Hepatic stellate cell (primary cell): ENCODE data around the gene GPATCH3.
"Not testable (repeated sequence)": the region's sequence is repeated elsewhere in the genome, so short reads cannot be mapped to it uniquely, and the experiment has no call there.

Experiments used
- DNase-seq: peaks from one replicate; pipeline ENCODE4 v3.0.0; 2011; ENCODE audit warnings: low spot score

GPATCH3 gene

GRCh38 chr1:26912147-26912490 lies 11.9 kb upstream of the GPATCH3 start:
- no peak for DNase-seq

- no peak for DNase-seq
These were observed 11.3 kb upstream of the GPATCH3 start for GRCh38 chr1:26911399-26912146.

- no peak for DNase-seq
These were observed 10.3 kb upstream of the GPATCH3 start for GRCh38 chr1:26910343-26911160.

GRCh38 chr1:26909951-26910342 lies 9.7 kb upstream of the GPATCH3 start:
- DNase-seq: no peak

GRCh38 chr1:26907071-26907917 lies 7.0 kb upstream of the GPATCH3 start:
- peak; percentile 86 for DNase-seq

GRCh38 chr1:26900815-26901511 lies 696 bp upstream of the GPATCH3 start:
- no peak for DNase-seq

- no peak for DNase-seq
These were observed 2.9 kb downstream of the GPATCH3 start for GRCh38 chr1:26897351-26897750.

GRCh38 chr1:26894263-26894662 lies 6.0 kb downstream of the GPATCH3 start:
- DNase-seq: no peak

GRCh38 chr1:26890467-26890796 lies 9.8 kb downstream of the GPATCH3 start:
- no peak for DNase-seq

GRCh38 chr1:26889551-26890466 lies 10.5 kb downstream of the GPATCH3 start, which contains the start of gene GPN2:
Gene GPN2 (minus strand): TSS chr1:26890283. CDS start chr1:26890096, 187 bp downstream.
- peak; percentile 89 for DNase-seq

- DNase-seq: no peak
These were observed 12.0 kb downstream of the GPATCH3 start for GRCh38 chr1:26888231-26888630.

GRCh38 chr1:26887125-26887524 lies 13.1 kb downstream of the GPATCH3 start:
- peak; percentile 45 for DNase-seq

GRCh38 chr1:26882696-26883463 lies 17.4 kb downstream of the GPATCH3 start:
- DNase-seq: no peak

- not testable (repeated sequence) for DNase-seq
These were observed 18.7 kb downstream of the GPATCH3 start for GRCh38 chr1:26881611-26882010.

- no peak for DNase-seq
These were observed 20.5 kb downstream of the GPATCH3 start for GRCh38 chr1:26879793-26880192.

- no peak for DNase-seq
These were observed 22.9 kb downstream of the GPATCH3 start for GRCh38 chr1:26877326-26877725.

GRCh38 chr1:26874896-26875295 lies 25.4 kb downstream of the GPATCH3 start:
- DNase-seq: no peak

GRCh38 chr1:26873097-26873496 lies 27.2 kb downstream of the GPATCH3 start:
- not testable (repeated sequence) for DNase-seq

GRCh38 chr1:26864610-26865480 lies 35.4 kb downstream of the GPATCH3 start:
- peak; percentile 98 for DNase-seq
